ENCODE results near the gene MOSMO.
A peak's percentile ranks its signal among the peaks of the same experiment; 100 is the strongest.

The MOSMO gene

GRCh38 chr16:22008215-22009059 lies 526 bp downstream of the MOSMO start:
- no peak for DNase-seq (ENCODE audit: low read depth)
- no peak for TF ChIP-seq CTCF (IDR thresholded peaks at IDR 0.05; ENCODE audit: insufficient read depth, low read depth, low read length, missing control alignments)
- H3K4me3 ChIP-seq (ENCODE audit: low read length) = peak overlapping the region; percentile 78

- no peak for DNase-seq (ENCODE audit: low read depth)
- no peak overlapping the region for H3K4me3 ChIP-seq (ENCODE audit: low read length)
- no peak for TF ChIP-seq CTCF (IDR thresholded peaks at IDR 0.05; ENCODE audit: insufficient read depth, low read depth, low read length, missing control alignments)
Measured at GRCh38 chr16:22010902-22011301, 3.0 kb downstream of the MOSMO start.

GRCh38 chr16:22012241-22012640 lies 4.3 kb downstream of the MOSMO start:
- TF ChIP-seq CTCF (IDR thresholded peaks at IDR 0.05; ENCODE audit: insufficient read depth, low read depth, low read length, missing control alignments) = no peak
- H3K4me3 ChIP-seq (ENCODE audit: low read length) = no peak overlapping the region
- DNase-seq (ENCODE audit: low read depth) = no peak

- no peak overlapping the region for H3K4me3 ChIP-seq (ENCODE audit: low read length)
- no peak for DNase-seq (ENCODE audit: low read depth)
- TF ChIP-seq CTCF (IDR thresholded peaks at IDR 0.05; ENCODE audit: insufficient read depth, low read depth, low read length, missing control alignments) = no peak
Measured at GRCh38 chr16:22013486-22013885, 5.6 kb downstream of the MOSMO start.

GRCh38 chr16:22014271-22014873 lies 6.5 kb downstream of the MOSMO start:
- no peak overlapping the region for H3K4me3 ChIP-seq (ENCODE audit: low read length)
- peak; percentile 23 for DNase-seq (ENCODE audit: low read depth)
- no peak for TF ChIP-seq CTCF (IDR thresholded peaks at IDR 0.05; ENCODE audit: insufficient read depth, low read depth, low read length, missing control alignments)

GRCh38 chr16:22016927-22017326 lies 9.0 kb downstream of the MOSMO start:
- TF ChIP-seq CTCF (IDR thresholded peaks at IDR 0.05; ENCODE audit: insufficient read depth, low read depth, low read length, missing control alignments) = no peak
- no peak overlapping the region for H3K4me3 ChIP-seq (ENCODE audit: low read length)
- DNase-seq (ENCODE audit: low read depth) = no peak
